Measurements from ENCODE around the gene PIK3R6.

The PIK3R6 gene

GRCh38 chr17:8799570-8800212, 67.8 kb downstream of the PIK3R6 start:
- in situ Hi-C loops (cut with MboI; ENCODE audit: low sequenced_read_pairs) = no loop called here

DNA sequence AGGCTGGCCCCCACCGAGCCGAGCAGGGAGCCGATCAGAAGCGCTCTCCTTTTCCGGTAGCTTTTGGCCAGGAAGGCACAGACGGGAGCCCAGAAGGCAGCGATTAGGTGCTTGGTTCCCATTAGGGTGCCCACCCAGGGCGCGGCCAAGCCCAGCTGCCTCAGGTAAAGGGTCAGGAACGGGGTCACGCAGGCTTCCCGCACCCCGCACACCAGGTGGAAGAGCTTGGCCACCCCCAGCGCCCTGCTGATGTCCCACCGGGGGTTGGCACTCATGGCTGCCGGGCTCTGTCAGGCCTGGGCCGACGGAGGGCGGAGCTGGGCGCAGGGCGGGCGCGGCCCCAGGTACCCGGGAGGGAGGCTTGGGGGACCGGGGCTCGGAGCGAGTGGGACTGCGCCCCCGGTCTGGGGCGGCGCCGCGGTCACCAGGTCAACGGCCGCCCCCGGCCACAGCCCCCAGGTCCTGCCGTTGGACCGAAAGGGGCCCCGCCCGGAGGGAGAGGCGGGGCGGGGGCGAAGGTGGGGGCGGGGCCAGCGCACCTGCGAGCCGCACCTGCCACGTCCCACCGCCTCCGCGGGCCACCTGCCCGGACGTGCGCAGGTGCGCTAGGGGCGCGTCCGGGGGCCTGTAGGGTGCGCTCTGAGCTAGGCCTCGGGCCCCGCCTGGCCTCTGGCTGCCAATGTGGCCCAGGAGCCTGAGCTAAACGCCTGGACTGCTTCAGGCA, 68.5 kb downstream of the PIK3R6 start, which contains the start of gene MFSD6L:
Gene MFSD6L (minus strand): TSS at position 520 of the 724 bp plus-strand sequence. CDS start 245 bp downstream, at position 275.
- in situ Hi-C loops (cut with MboI; ENCODE audit: low sequenced_read_pairs) = no loop called here

- in situ Hi-C loops (cut with MboI; ENCODE audit: low sequenced_read_pairs) = no loop called here
These were observed 69.2 kb downstream of the PIK3R6 start for GRCh38 chr17:8798176-8798845.

DNA sequence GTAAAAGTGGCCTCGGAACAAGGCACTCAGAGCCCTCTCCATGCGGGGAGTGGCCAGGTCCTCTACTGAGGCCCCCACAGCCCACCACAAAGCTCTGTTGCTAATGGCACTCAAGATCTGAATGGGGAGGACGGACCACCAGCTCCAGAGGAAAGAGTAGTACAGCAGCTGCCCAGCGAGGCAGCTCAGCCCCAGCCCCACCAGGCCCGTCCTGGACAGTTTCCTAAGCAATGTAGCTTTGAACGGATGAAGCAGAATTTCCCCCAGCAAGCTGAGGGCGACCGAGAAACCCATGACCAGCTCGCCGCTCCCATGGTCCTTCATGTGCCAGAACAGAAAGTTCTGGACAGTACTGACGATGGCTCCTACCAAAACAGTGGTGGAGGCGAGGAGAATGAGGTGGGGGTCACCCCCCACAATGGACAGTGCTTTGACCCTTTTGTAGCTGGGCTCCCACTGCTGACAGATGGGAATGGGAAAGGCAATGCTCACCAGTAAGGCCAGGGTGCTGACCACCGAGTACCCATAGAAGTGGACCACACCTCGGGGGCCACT, 69.8 kb downstream of the PIK3R6 start:
- in situ Hi-C loops (cut with MboI; ENCODE audit: low sequenced_read_pairs) = no loop called here

- in situ Hi-C loops (cut with MboI; ENCODE audit: low sequenced_read_pairs) = no loop called here
These were observed 72.8 kb downstream of the PIK3R6 start for GRCh38 chr17:8794636-8795035.

DNA sequence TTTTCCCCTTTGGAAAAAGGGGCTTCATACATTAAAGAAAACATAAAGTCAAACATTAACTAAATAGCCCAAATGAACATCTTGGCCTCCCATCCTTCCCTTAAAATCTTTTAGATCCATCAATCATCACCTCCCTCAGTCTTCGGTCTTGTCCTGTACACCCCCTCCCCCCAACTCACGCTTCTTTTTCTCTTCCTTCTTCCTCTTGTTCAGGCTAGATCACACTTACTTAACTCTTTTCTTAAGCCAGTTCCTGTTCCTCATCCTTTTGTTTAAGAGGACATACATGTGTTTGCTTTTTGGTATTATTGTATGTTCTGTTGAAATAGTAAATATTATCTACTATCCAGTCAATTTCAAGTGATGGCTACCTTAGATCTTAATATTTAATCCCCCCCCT, 73.8 kb downstream of the PIK3R6 start:
- in situ Hi-C loops (cut with MboI; ENCODE audit: low sequenced_read_pairs) = no loop called here

- in situ Hi-C loops (cut with MboI; ENCODE audit: low sequenced_read_pairs) = no loop called here
These were observed 74.8 kb downstream of the PIK3R6 start for GRCh38 chr17:8792646-8793045.

- in situ Hi-C loops (cut with MboI; ENCODE audit: low sequenced_read_pairs) = no loop called here
These were observed 75.6 kb downstream of the PIK3R6 start for GRCh38 chr17:8791910-8792270.

DNA sequence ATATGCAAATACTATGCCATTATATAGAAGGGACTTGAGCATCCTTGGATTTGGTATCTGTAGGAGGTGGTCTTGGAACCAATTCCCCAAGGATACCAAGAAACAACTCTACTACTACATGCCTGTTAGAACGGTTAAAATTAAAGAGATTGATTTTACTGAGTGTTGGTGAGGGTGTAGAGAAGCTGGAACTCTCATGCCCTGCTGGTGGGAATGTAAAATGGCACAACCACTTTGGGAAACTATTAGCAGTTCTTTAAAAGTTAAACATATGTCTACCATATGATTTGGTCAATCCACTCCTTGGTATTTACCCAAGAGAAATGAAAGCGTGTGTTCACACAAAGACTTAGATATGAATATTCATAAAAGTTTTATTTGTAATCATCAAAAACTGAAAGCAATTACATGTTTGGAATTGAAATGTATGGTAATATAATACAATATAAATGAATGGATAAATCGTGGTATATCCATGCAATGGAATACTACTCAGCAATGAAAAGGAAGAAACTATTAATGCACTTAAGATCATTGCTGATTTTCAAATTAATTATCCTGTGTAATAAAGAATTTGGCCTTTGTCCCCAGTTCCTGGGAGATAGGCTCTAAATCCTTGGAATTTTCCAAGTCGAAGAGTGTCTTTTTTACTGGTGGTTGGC, 76.1 kb downstream of the PIK3R6 start:
- in situ Hi-C loops (cut with MboI; ENCODE audit: low sequenced_read_pairs) = no loop called here

- in situ Hi-C loops (cut with MboI; ENCODE audit: low sequenced_read_pairs) = no loop called here
These were observed 77.7 kb downstream of the PIK3R6 start for GRCh38 chr17:8789743-8790142.

DNA sequence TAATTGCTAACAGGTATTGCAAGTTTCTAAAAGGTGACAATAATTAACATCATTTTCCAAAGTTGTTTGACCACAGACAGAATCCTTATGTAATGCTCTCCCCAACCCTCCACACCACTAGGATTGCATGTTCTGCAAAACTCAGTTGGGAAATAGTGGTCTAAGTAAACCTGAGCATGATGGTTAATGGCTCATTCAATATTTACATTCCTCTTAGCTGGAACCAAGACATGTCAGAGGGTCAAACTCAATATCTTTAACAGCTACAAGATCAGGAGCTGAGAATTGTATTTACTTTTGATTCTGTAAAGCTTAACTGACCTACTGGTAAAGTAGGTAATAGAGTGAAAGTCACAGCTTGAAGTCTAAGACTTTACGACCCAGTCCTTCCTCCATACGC, 78.5 kb downstream of the PIK3R6 start:
- in situ Hi-C loops (cut with MboI; ENCODE audit: low sequenced_read_pairs) = no loop called here

DNA sequence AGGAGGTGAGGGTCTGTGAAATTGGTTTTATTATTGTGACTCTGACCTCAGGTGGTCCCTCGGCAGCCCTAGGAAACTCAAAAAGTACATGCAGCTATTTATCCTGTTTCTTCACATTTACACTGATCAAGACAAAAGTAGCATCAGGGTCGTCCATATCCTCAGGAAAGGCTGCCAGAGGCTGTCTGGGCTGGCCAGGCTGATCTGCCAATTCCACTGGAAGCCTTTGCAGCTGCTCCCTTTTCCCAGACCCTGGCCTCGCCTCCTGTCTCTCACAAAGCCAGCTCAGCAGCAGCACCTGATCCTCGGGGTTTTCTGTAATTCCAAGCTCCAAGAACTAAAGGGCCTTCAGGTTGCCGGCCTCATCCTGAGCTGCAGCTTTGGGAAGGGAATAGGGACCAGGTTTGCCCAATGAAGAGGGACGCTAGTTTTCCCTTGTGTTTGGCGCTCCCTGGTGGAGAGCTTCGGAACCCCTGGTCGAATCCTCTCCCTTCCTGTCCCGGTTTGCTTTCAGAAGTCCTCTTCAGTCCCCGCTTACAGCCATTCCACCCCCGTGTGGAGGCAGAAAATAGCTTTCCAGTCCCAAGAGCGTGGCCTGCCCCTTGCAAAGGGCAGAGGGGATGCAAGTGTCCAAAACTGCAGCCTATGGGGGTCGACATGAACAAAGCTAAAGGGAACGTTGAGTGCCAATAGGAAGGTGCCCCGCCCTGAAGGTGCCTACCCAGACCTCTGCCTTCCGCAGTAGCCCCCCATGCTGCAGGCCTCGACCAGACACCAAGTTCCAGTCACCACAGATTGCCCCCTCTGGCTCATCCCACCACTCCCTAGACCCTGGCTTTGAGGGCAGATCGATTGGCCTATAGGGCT, 81.7 kb downstream of the PIK3R6 start:
- in situ Hi-C loops (cut with MboI; ENCODE audit: low sequenced_read_pairs) = no loop called here

- in situ Hi-C loops (cut with MboI; ENCODE audit: low sequenced_read_pairs) = no loop called here
These were observed 85.3 kb downstream of the PIK3R6 start for GRCh38 chr17:8782176-8782575.

- in situ Hi-C loops (cut with MboI; ENCODE audit: low sequenced_read_pairs) = no loop called here
These were observed 85.7 kb downstream of the PIK3R6 start for GRCh38 chr17:8781776-8782175.

DNA sequence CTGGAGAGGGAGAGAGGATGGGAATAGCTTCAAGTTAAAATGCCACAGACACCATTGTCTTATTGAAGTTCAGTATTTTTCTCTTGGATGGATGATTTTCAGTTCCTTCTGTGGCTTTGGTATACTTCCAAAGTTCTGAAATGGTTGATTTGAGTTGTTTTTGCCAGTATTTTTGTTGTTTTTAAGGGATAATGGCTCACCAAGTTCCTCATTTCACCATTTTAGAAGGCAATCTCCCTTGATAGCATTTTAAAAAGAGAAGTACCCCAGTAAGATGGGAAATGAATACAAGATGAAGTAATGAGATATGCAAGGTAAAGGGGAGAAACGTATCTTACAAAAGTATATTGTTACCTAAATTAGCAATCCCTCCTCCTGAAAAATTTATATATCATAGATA, 90.6 kb downstream of the PIK3R6 start:
- in situ Hi-C loops (cut with MboI; ENCODE audit: low sequenced_read_pairs) = no loop called here

- in situ Hi-C loops (cut with MboI; ENCODE audit: low sequenced_read_pairs) = no loop called here
These were observed 91.2 kb downstream of the PIK3R6 start for GRCh38 chr17:8776248-8776647.

DNA sequence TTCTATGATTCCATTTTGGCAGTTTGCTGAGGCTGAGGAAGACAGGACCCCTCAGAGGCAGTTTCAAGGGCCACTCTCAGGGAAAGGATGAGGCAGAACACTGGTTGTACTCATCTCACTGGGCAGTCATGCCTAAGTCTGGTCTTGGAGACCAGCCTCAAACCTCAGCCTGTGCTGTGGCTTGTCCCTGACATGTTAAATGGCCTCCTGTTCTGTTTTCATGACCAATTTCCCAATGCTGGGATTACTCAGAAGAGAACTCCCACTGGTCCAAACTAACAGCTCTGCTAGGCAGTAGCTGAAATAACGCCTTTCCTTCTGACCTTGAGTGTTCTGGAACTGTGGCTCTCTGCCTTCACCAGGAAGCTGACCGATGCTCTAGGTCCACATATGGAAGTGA, 100.7 kb downstream of the PIK3R6 start:
- in situ Hi-C loops (cut with MboI; ENCODE audit: low sequenced_read_pairs) = loop anchor here (25.0 kb wide), 1 partner anchor 704 kb away; no protein-coding TSS in a partner anchor

DNA sequence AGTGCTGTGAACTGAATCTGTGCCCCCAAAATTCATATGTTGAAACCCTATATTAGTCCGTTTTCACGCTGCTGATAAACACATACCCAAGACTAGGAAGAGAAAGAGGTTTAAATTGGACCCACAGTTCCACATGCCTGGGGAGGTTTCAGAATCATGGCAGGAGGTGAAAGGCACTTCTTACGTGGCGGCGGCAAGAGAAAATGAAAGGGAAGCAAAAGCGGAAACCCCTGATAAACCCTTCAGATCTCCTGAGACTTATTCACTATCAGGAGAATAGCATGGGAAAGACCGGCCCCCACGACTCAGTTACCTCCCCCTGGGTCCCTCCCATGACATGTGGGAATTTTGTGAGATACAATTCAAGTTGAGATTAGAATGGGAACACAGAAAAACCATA, 105.5 kb downstream of the PIK3R6 start:
- in situ Hi-C loops (cut with MboI; ENCODE audit: low sequenced_read_pairs) = loop anchor here (25.0 kb wide), 1 partner anchor 700 kb away; no protein-coding TSS in a partner anchor

GRCh38 chr17:8758137-8758596, 109.3 kb downstream of the PIK3R6 start, which contains the start of gene SPDYE4:
TSS of gene SPDYE4 (minus strand) at chr17:8758546. CDS start at chr17:8758382, 164 bp downstream.
- in situ Hi-C loops (cut with MboI; ENCODE audit: low sequenced_read_pairs) = loop anchor here (25.0 kb wide), 1 partner anchor 696 kb away; no protein-coding TSS in a partner anchor

- in situ Hi-C loops (cut with MboI; ENCODE audit: low sequenced_read_pairs) = loop anchor here (25.0 kb wide), 1 partner anchor 695 kb away; no protein-coding TSS in a partner anchor
These were observed 110.3 kb downstream of the PIK3R6 start for GRCh38 chr17:8757189-8757588.

Data from HL-60/S4 treated with retinoic acid at 250 ng/mL for 4 days and 3 days (cell line).